Measurements from ENCODE around the gene SLC39A11.

GRCh38 chr17:72952220-72952619, 140.3 kb downstream of the SLC39A11 start:
- peak; percentile 40 for TF ChIP-seq CTCF (IDR thresholded peaks at IDR 0.05)
- TF ChIP-seq EZH2 (IDR thresholded peaks at IDR 0.05): no peak
- TF ChIP-seq EZH2phosphoT487 (IDR thresholded peaks at IDR 0.05): no peak
